LNCaP clone FGC (cell line): ENCODE results near the gene ROR2.

ENCODE experiments used
- DNase-seq: peaks from one replicate; pipeline ENCODE4 v3.0.0-alpha.2; 2011; ENCODE audit warnings: low read depth
- H3K4me3 ChIP-seq: 2 replicates; pipeline ENCODE4 v1.5.1; 2011; ENCODE audit warnings: mild to moderate bottlenecking, low read depth, low read length, control low read depth
- TF ChIP-seq, protein P1 (sequence below): IDR thresholded peaks from 2 replicates; pipeline ENCODE4 v1.5.1; 2012; ENCODE audit warnings: mild to moderate bottlenecking; ENCODE audit not compliant: control insufficient read depth, insufficient read depth; ENCODE audit errors: extremely low read depth

ROR2 gene

DNA sequence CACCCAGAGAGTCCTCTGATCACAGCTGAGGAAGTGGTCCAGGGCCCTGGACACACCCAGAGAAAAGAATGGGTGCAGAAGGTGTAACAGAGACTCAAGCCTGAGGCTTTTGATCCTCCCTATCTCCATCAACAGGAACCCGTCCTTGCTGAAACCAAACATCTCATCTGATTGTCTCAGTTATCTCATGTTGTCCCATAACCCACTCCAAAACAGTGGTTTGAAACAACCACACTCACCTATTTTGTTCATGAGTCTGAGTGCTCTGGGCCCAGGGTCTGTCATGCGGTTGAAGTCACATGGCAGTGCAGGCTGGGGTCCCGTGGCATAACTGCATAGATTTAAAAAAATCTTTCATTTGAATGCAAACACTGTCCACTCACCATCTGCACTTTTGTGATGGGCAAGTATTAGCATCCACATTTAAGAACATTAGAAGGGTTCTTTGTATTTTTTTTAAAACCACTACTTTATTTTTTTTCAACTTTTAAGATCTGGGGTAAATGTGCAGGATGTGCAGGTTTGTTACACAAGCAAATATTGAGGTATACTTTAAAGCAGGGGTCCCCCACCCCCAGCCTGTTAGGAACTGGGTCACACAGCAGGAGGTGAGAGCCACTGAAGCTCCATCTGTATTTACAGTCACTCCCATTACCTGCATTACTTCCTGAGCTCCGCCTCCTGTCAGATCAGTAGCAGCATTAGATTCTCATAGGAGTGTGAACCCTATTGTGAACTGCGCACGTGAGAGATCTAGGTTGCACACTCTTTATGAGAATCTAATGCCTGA is 255.8 kb downstream of the ROR2 start:
- TF ChIP-seq, protein P1, sequence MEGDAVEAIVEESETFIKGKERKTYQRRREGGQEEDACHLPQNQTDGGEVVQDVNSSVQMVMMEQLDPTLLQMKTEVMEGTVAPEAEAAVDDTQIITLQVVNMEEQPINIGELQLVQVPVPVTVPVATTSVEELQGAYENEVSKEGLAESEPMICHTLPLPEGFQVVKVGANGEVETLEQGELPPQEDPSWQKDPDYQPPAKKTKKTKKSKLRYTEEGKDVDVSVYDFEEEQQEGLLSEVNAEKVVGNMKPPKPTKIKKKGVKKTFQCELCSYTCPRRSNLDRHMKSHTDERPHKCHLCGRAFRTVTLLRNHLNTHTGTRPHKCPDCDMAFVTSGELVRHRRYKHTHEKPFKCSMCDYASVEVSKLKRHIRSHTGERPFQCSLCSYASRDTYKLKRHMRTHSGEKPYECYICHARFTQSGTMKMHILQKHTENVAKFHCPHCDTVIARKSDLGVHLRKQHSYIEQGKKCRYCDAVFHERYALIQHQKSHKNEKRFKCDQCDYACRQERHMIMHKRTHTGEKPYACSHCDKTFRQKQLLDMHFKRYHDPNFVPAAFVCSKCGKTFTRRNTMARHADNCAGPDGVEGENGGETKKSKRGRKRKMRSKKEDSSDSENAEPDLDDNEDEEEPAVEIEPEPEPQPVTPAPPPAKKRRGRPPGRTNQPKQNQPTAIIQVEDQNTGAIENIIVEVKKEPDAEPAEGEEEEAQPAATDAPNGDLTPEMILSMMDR, result no peak
- no peak overlapping the region for H3K4me3 ChIP-seq
- no peak for DNase-seq

DNA sequence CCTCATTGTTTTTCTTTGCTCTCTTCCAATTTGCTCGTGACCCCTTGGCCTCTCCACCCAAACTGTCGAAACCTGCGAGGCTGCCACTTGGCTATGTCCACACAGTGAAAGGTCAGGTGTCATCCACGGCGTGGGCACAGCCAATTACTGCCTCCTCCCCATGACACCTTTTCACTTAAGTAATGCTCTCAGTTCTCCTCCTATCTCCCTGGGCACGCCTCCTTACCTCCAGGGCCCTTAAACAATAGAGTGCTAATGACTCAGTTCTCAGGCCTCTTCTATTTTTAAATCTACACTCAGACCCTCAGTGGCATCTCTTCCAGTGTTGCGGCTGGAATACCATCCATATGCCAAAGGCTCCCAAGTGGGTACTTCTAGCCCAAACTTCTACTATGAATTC is 256.8 kb downstream of the ROR2 start:
- DNase-seq, result no peak
- no peak overlapping the region for H3K4me3 ChIP-seq
- TF ChIP-seq, protein P1, result no peak

- TF ChIP-seq, protein P1, result no peak
- DNase-seq, result peak; percentile 21
- H3K4me3 ChIP-seq, result no peak overlapping the region
Observed at GRCh38 chr9:91690540-91691249, 259.3 kb downstream of the ROR2 start.

DNA sequence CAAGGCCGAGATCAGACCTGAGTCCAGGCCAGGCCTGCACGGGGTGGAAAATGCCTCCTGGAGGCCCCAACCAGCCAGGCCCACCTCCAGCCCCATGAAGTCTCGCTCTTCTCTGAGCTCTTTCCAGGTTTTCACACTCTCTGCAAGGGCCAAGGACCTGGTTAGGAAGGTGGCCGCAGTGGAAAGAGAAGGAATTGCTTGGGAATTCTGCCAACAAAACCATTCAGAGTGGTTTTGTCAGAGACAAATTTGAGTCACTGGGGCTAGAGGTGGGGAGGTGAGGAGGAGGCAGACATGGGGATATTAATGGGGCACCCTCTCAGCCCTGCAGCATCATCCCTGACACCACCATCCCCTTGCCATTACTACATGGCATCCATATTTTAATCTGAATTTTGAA is 261.0 kb downstream of the ROR2 start:
- no peak overlapping the region for H3K4me3 ChIP-seq
- no peak for DNase-seq
- TF ChIP-seq, protein P1, result no peak

DNA sequence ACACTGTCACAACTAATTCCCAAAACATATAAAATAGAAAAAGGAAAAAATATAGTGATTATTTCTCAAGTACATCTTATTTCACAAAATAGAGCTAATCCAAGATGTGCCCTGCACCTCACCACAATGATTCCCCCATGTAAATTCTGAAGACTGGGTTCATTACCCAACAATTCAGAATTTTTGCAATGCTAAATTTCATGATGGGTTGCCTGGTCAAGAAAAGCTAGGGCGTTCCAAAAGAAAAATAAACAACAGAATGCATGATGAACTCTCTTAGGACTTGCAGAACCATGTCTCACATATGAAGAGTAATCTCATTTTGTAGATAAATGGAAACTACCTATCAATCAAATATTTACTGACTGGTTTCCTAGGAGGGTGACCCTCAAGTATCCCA is 266.8 kb downstream of the ROR2 start:
- TF ChIP-seq, protein P1, result no peak
- no peak overlapping the region for H3K4me3 ChIP-seq
- no peak for DNase-seq

GRCh38 chr9:91682806-91683205 is 267.2 kb downstream of the ROR2 start:
- H3K4me3 ChIP-seq, result no peak overlapping the region
- no peak for DNase-seq
- TF ChIP-seq, protein P1, result no peak
